ENCODE measurements around the gene ANKRD42.

Gene ANKRD42

DNA sequence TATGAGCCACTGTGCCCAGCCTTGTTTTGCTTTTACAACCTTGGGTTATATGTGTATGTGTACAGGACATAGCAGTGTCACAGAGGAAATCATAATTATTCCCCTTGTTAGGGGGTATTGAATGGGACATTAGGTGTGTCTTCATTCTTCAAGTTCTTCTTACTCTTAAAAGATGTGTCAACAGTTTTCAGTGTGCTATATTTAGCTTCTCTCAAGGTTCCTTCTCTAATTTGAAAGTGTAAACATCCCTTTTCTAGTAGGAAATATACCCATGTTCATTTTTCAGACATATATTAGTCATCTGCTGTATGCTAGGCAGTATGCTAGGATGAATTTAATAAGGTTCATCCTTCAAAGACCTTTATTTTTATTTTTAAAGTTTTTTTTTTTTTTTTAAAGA lies 19.5 kb upstream of the ANKRD42 start:
- peak in 2 of 3 donors; percentile 55 to 58 for DNase-seq

DNA sequence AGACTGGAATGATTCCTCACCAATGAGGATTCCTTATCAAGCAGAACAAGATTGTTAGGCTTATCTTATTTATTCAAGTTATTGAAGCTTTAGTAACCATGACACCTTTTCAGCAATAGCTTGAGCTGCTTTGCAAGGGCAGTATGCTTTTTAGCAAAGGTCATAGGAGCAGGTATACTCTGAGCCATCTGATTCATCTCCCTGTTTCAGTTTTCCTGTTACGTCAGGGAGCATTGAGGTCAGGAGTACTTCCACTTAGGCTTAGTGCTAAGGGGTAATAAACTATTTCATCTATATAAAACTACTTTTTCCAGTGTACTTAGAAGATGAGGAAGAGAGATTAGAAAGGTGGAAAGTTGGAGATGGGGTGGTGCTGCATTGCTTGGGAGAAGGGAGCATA lies 17.7 kb upstream of the ANKRD42 start:
- no peak for DNase-seq

DNA sequence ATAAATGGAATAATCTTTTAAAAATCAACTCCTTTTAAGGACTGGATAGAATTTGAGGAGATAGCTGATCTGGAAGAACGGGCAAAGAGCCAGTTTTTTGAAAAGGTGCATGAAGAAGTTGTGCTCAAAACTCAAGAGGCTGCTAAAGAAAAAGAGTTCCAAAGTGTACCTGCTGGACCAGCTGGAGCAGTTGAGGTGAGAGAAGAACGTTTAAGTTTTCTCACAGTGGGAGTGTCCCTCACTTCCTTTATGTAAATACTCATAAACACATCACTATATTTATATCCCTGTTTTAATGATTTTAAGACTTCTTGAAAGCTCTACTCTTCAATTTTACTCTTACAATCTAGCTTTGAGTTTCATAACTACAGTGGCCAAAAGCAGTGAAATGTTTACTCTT lies 11.7 kb upstream of the ANKRD42 start:
- no peak for DNase-seq

DNA sequence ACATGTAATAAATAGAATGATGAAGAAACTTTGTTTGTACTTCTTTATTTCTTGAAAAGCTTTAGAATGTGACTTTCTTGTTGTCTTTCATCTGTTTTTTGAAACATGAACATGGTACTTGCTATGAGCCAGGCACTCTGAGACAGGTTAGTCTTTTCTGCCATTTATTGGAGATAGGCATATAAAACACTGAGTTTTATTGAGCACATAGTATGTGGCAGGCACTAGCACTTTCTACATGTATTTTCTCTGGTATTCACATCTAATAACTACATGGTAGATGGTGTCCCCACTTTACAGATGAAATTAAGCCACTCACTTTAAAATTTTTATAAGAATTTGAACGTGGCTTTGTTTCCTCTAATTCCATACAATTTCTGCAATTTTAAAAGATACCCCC lies 7.7 kb upstream of the ANKRD42 start:
- DNase-seq: no peak

DNA sequence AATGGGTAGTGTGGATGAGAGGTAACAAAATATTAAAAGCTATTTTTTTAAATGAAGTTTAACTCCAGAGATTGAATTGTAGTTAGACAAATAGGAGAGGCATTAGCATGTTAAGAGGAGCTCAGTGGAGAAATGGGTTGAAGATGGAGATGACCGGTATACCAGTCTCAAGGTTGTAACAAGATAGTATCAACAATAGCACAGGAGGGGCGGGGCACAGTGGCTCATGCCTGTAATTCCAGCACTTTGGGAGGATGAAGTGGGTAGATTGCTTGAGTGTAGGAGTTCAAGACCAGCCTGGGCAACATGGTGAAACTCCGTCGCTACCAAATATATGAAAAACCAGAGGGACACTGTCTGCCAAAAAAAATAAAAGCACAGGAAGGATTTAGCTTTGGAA lies 6.0 kb upstream of the ANKRD42 start:
- DNase-seq: no peak

DNA sequence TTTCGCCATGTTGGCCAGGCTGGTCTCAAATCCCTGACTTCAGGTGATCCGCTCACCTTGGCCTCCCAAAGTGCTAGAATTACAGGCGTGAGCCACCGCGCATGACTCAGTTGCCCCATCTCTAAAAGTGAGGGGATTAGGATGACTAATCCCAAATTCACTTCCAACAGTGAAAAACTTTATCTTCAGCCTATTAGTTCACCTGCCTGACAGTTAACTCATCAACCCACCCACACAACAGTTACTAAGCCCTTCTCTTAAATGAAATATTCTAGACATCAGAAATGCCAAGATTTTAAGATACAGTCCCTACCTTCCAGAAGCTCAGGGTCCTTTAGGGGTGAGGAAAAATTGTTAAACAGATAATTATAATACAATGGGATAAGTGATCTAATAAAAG lies 2.0 kb upstream of the ANKRD42 start:
- no peak for DNase-seq

DNA sequence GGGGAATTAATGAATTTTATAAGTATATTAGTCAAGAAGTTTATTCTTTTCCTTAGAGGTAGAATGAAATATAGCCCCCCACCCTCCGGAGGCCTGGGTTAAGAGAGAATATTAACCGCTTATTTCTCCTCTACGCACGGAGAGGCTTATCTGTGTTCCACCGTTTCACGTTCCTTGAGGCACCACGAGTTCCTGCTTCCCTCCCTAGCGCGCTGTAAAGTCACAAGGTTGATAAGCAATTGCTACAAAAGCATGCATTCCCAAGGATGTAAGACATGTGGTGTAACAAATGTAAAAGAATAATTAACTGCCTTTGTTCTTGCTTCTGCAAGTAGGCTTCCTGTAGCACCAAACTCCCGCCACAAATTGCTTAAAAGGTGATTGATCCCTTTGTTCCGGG lies 1.5 kb upstream of the ANKRD42 start:
- DNase-seq: no peak

DNA sequence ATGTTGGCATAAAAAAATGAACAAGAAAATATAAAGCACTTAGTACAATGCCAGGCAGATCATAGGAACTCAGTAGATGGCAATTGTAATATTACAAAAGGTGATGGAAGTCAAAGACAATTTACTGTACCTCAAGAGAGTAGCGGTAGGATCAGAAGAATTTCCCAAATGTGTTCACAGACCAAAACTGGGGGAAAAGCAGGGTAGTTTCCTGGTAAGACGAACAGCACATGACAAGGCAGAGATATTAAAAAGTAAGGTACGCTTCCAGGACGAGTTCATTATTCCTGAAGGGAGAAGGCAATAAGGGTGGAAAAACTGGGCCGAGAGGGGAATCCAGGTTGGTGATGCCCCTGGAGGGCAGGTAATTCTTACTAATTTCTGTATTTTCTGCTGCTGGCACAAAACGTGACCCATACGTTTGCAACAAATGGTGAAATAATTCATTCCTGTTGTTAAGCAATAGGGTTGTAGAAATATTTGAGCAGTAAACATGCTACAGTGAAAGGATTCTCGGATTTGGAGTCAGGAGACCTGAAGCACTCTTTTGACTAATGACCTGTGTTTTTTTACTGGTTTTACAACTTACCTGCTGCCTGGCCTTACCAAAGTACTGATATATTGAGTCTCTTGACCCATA lies 786 bp upstream of the ANKRD42 start:
- DNase-seq: peak; percentile 63 to 73 (median 64)

DNA sequence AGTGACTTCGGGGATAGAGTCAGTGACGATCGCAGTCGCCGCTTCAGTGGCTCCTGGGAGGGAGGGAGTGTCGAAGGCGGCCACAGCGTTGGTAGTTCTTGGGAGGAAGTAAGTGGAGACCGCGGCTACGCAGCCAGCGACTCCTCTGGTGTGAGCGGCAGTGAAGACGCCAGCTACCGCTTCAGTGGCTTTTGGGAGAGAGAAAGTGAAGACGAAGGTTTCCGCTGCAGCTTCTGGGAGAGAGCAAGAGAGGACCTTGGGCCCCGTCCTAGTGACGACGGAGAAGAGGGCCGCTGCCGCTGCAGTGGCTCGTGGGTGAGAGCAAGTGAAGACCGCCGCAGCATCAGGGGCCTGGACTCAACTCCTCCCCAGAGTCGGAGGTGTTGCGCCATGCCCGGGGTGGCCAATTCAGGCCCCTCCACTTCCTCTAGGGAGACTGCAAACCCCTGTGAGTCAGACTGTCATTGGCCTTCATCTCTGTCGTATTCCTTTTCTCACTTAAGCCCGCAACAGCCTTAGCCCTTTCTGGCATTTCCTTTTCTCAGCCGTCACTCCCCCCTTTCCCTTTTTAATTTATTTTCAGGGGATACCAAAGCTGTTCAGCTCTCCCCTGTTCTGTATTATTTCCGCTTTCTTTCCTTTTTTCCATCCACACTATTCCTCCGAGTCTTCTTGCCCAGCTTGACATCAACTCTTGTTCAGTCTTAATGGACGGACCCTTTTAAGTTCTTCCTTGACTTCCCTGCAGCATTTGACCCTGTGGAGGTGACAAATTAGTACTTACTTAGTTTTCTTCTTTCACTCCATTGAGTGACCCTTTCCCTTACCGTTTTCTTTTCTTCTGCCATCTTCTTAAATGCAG lies 1.0 kb downstream of the ANKRD42 start:
- peak; percentile 89 to 91 (median 89) for DNase-seq

DNA sequence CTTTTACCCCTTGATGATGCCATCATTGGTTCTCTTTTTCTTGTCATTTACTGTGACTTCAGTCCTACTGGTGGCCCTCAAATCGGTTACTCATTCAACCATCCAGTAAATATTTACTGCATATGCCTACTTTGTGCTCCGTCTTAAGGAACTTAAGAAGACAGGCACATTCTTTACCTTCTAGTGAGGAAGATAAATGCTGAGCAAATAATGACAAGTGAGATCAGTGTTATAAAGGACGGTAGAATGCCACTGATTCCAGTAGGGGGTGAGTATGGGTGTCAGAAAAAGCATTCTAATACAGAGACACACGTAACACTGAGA lies 1.6 kb downstream of the ANKRD42 start:
- peak; percentile 42 to 70 (median 59) for DNase-seq

DNA sequence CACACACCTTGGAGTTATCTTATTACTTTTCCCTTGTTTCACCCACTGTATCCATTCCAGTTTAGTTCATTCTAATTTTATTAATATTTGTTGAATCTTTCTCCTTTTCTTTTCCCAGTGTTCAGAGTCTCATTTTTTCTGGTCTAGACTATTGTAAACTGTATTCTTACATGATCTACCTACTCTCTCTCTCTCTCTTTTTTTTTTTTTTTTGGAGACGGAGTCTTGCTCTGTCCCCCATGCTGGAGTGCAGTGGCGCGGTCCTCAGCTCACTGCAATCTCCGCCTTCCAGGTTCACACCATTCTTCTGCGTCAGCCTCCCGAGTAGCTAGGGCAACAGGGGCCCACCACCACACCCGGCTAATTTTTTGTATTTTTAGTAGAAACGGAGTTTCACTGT lies 2.1 kb downstream of the ANKRD42 start:
- no peak for DNase-seq

DNA sequence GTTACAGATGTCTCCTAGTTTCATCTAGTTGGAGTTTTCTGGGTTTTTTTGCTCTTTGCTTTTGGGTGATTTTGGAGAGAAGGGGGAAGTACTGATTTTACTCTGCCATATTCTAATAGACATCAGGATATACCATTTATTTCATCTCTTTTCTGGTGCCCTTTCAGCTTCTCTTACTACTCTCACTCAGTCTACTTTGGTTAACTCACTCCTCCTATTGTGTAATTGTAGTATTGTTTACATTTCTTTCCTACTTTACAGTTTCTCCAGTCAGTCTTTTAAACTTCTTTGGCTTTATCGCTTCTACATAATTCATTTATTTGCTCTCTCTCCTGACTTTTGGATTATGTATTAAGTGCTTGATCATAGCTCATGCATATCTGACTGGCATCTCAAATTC lies 6.5 kb downstream of the ANKRD42 start:
- peak in 2 of 3 donors; percentile 21 to 33 for DNase-seq

DNA sequence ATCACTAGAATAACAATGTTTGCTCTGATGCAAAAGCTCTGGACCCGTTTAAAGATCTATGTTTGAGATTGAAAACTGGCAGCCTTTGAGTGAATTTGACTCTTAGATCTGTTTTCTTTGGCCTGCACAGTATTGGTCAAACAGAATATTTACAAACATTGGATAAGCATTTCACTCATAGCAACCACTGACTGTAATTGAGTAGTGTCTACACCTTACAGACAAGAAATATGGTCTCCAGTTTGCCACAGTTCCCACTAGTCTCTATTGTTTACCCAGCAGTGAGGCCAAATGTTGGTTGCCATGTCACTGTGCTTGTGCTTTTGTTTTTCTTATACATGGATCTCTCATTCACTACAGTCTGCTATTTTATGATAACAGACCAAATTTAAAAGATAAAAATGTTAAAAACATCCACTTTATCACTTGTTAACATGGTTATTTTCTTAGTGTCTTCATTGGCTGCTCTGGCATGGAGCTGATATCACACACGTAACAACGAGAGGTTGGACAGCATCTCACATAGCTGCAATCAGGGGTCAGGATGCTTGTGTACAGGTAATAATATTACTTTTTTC lies 12.2 kb downstream of the ANKRD42 start:
- no peak for DNase-seq

DNA sequence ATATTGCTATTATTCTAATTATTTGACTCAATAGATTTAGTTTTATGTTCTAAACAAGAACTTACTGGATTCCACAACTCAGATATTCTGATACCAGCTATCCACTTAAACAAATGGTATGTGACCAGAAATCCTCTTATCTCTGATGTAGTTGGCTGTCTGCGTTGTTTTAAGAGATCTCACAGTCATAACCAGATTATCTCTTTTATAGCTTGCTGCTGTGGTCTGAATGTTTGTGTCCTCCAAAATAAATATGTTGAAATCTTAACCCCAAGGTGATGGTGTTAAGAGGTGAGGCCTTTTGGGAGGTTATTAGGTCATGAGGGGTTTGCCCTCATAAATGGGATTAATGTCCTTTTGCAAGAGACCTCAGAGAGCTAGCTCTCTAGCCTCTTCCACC lies 12.7 kb downstream of the ANKRD42 start:
- no peak for DNase-seq

DNA sequence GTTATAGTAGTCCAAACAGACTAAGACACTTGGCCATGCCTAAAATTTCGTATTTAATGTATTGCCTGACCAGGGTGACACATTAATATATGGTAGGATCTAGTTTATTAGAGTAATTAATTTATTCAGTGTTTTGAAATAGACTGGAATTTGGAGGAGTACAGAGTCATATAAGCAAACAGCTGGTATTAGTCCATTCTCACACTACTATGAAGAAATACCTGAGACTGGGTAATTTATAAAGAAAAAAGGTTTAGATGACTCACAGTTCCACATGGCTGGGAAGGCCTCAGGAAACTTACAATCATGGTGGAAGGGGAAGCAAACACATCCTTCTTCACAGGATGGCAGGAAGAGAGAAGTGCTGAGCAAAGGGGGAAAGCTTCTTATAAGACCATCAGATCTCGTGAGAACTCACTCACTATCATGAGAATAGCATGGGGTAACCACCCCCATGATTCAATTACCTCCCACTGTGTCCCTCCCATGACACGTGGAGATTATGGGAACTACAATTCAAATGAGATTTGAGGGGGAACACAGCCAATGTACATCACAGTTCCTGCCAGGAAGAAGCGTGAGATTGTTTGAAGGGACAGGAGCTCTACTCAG lies 13.4 kb downstream of the ANKRD42 start:
- DNase-seq: peak; percentile 38 to 62 (median 51)

DNA sequence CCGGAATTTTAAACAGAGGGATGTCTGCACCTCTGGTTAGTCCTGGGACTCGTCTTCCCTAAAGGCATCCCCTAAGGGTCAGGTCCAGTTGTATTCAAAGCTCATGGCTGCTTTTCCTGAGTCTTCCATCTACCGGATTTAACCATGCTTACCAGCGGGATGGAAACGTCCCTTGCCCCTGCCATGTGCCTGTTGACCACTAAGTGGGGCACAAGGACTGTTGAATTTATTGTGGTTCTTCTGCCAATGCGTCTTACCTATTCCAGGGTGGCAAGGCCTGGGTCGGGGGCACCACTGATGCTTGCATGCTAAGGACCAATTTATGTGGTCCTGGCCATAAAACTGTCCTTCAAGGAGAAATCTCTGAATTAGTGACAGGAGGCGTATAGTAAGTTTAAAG lies 25.6 kb downstream of the ANKRD42 start:
- no peak for DNase-seq

DNA sequence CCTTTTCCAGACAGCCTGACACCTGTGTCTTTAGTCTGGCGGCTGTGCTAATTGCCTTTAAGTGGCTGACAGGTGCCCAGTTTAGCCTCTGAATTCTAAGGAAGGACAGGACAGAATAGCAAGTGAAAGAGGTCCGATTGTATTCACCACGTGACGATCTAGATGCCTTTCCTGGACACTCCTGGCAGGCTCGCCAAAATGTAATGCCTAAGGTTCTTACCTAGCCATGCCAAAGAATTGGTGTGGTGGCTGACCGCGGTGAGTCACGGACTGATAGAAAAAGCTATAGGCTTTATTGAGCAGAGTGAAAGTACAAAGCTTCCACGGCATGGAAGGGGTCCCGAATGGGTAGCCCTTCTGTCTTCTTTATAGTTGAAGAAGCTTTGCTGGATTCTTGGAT lies 26.7 kb downstream of the ANKRD42 start:
- no peak for DNase-seq

DNA sequence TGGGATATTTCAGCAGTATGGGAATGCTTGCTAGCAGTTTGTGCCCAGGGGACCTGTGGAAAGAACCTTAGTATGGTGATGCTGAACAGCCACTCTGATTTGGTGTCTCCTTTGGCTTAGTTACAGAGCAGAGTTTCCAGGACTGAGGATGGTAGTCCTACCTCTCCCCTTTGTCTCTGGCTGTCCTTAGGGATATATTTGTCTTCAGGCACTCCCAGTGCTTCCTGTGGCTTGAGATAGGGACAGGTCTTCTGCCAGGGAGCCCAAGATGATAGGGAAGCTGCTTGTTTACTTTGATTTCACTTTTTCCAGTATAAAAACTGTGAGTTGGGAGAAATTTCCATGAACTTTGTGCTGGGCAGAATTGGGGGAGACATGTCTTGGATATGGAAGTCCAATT lies 28.2 kb downstream of the ANKRD42 start:
- DNase-seq: no peak

DNA sequence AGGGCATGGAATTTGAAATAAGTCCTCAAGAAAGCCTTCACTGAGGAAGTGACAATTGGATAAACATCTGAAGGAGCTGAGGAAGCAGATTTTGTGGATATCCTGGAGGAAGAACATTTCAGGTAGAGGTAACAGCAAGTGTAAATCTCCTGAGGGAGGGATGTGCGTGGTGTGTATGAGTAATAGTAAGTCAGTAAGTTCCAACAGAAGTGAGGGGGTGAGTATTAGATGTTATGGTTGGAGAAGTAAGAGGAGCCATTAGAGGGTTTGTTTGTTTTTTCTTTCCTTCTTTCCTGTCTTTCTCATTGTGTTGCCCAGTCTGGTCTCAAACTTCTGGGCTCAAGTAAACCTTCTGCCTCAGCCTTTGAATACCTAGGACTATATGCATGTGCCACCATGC lies 29.0 kb downstream of the ANKRD42 start:
- DNase-seq: no peak

DNA sequence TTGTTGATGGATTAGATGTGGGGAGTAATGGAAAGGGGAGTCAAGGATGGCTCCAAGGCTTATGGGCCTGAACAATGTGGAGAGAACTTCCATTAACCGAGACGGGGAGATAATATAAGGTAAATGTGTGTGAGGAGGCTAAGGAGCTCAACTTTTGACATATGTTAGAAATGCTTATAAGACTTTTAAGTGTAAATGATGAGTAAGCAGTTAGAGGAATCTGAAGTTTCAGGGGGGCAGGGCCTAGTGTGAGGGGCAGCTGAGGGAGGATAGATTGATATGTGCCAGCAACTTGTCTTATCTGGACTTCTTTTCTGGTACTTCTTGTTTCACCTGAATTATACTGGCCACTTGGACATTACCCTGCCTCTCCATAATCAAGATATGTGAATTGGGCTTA lies 29.9 kb downstream of the ANKRD42 start:
- DNase-seq: no peak

DNA sequence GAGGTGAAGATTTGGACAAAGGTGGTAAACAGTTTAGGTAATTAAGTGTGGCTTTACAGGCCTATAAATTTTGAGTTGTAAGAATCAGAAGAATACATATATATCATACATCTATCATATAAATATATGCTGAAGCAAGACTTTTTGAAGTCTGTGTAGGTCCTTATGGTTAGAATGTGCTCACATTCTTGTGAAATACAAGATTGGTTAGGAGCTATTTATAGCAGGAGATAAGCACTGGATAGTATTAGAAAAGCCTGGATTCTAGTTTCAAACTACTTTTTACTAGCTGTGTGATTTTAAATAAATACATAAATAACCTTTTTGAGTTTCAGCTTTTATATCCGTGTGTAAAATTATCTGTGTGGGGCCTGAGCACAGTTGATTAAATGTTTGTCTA lies 42.3 kb downstream of the ANKRD42 start:
- DNase-seq: no peak

DNA sequence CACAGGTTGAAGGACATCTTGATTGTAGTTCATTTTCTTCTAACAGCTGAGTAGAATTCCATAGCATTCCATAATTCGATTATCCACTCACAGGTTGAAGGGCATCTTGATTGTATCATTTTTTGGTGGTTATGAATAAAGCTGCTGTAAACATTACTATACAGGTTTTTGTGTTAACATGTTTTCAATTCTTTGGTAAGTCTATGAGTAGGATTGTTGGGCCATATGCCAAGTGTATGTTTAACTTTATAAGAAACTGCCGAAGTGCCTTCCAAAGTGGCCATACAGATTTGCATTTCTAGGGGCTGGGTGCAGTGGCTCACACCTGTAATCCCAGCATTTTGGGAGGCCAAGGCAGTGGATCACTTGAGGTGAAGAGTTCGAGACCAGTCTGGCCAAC lies 44.6 kb downstream of the ANKRD42 start:
- DNase-seq: no peak

DNA sequence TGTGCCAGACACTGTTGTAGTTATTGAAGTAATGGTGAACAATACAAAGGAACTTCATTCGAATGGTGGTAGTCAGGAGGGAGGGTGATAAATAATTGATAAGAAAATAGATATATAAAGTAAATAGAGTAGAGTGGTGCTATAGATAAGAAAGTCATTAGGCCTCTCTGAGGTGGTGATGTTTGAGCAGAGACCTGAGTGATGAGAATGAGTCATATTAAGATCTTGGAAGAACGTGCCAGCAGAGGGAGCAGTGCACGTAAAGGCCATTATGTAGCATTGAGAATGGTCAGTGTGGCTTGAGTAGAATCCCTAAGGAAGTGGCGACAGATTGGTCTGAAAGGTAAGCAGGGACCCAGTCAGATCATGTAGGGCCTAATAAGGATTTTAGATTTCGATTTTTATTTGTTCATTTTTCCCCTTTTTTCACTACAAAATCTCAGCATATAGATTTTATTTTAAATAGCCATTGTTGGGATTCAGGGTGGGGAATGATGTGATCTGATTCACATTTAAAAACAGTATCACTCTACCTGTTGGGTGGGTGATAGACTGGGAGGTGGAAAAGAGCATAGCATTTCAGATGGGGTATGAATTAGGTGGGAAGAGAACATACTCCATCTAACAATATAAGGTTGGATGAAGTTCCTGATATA lies 47.9 kb downstream of the ANKRD42 start:
- DNase-seq: peak; percentile 66 to 73 (median 72)

Measured in suppressor macrophage treated with lipopolysaccharide for 1 hour (primary cell).